IMR-90 (cell line): ENCODE measurements around the gene RNF144A. TPM values are rescaled to one million over a fixed set of nuclear protein-coding genes. Genes with fewer than 3 reads are reported as not detected.

Experiments
- ATAC-seq: fragments of 200-7000 bp; cut with Tn5 transposase; 2 replicates; pipeline ENCODE4 v1.9.1; 2020; ENCODE audit warnings: low read depth, mild to moderate bottlenecking, moderate library complexity
- BruUV-seq: library from RNA; stranded (reverse); fragments of 400-500 nt; replicated peaks from 2 replicates; lab custom pipeline; 2021; lab: Mats Ljungman, UMichigan
- CTCF ChIA-PET: fragments of 300-600 bp; formaldehyde crosslinking; extraction: SDS; loops from one replicate; lab custom pipeline; 2021; ENCODE audit warnings: antibody characterized with exemption; lab: Yijun Ruan, JAX
- POLR2A ChIA-PET: fragments of 300-600 bp; sonication (Branson Sonifier 250); formaldehyde crosslinking; loops from one replicate; lab custom pipeline; 2022; ENCODE audit warnings: antibody characterized with exemption; ENCODE audit not compliant: unreplicated experiment; lab: Charles Lee
- DNase-seq: peaks from one replicate; pipeline ENCODE4 v3.0.0; 2013
- H2AFZ ChIP-seq: replicated peaks from 2 replicates; pipeline ENCODE3; 2013; ENCODE audit warnings: low read length, mild to moderate bottlenecking; ENCODE audit not compliant: poor library complexity
- H2AK5ac ChIP-seq: 2 replicates; pipeline ENCODE4 v1.6.1; 2013; ENCODE audit warnings: low read depth, low read length, inconsistent platforms
- H2AK9ac ChIP-seq: replicated peaks from 2 replicates; pipeline ENCODE3; 2013; ENCODE audit warnings: mild to moderate bottlenecking, low read depth, low read length, moderate library complexity; ENCODE audit not compliant: poor library complexity
- H2BK120ac ChIP-seq: 2 replicates; pipeline ENCODE4 v1.6.1; 2013; ENCODE audit warnings: low read depth, low read length, inconsistent platforms
- H2BK15ac ChIP-seq: 3 replicates; pipeline ENCODE4 v1.6.1; 2013; ENCODE audit warnings: low read depth, low read length, inconsistent platforms
- H2BK20ac ChIP-seq: 2 replicates; pipeline ENCODE4 v1.6.1; 2013; ENCODE audit warnings: low read depth, mild to moderate bottlenecking, inconsistent platforms, low read length, moderate library complexity
- H2BK5ac ChIP-seq: 2 replicates; pipeline ENCODE4 v1.6.1; 2013; ENCODE audit warnings: mild to moderate bottlenecking, low read depth, low read length, inconsistent platforms; ENCODE audit not compliant: poor library complexity, severe bottlenecking
- H3K14ac ChIP-seq: replicated peaks from 2 replicates; pipeline ENCODE4 v1.6.1; 2013; ENCODE audit warnings: low read depth, low read length, inconsistent platforms
- H3K18ac ChIP-seq: 2 replicates; pipeline ENCODE4 v1.6.1; 2013; ENCODE audit warnings: low read depth, low read length, control low read depth
- H3K23ac ChIP-seq: 2 replicates; pipeline ENCODE4 v1.6.1; 2013; ENCODE audit warnings: low read depth, low read length, inconsistent platforms
- H3K27ac ChIP-seq: 2 replicates; pipeline ENCODE4 v1.5.1; 2013; ENCODE audit warnings: mild to moderate bottlenecking, control low read depth, low read length; ENCODE audit not compliant: insufficient read depth
- H3K27me3 ChIP-seq: 2 replicates; pipeline ENCODE4 v1.6.1; 2013; ENCODE audit warnings: low read length; ENCODE audit not compliant: control insufficient read depth, insufficient read depth
- H3K36me3 ChIP-seq: 2 replicates; pipeline ENCODE4 v1.6.1; 2013; ENCODE audit warnings: low read length, mixed read lengths; ENCODE audit not compliant: control insufficient read depth, insufficient read depth
- H3K4ac ChIP-seq: 2 replicates; pipeline ENCODE4 v1.6.1; 2013; ENCODE audit warnings: low read depth, low read length, inconsistent platforms
- H3K4me1 ChIP-seq: 2 replicates; pipeline ENCODE4 v1.6.1; 2013; ENCODE audit warnings: low read length, mixed read lengths; ENCODE audit not compliant: control insufficient read depth, insufficient read depth
- H3K4me2 ChIP-seq: 2 replicates; pipeline ENCODE4 v1.6.1; 2013; ENCODE audit warnings: low read depth, mild to moderate bottlenecking, control low read depth, low read length, moderate library complexity
- H3K4me3 ChIP-seq: 2 replicates; pipeline ENCODE4 v1.5.1; 2013; ENCODE audit warnings: low read depth, mild to moderate bottlenecking, control low read depth, low read length, moderate library complexity; ENCODE audit not compliant: insufficient read depth
- H3K56ac ChIP-seq: 2 replicates; pipeline ENCODE4 v1.6.1; 2013; ENCODE audit warnings: low read length, inconsistent platforms; ENCODE audit not compliant: insufficient read depth; ENCODE audit errors: extremely low read depth
- H3K79me1 ChIP-seq, 2 experiments: 2 replicates each; pipeline ENCODE4 v1.6.1; 2013; ENCODE audit warnings: low read length in 2 of 2, inconsistent platforms in 1 of 2, low read depth in 1 of 2
- H3K9ac ChIP-seq: 2 replicates; pipeline ENCODE4 v1.6.1; 2013; ENCODE audit warnings: low read depth, low read length, control low read depth
- H3K9me1 ChIP-seq: 2 replicates; pipeline ENCODE4 v1.6.1; 2013; ENCODE audit warnings: low read length, inconsistent platforms; ENCODE audit not compliant: insufficient read depth
- H3K9me3 ChIP-seq: 2 replicates; pipeline ENCODE4 v1.6.1; 2013; ENCODE audit warnings: low read length; ENCODE audit not compliant: control insufficient read depth, insufficient read depth
- H4K20me1 ChIP-seq: 2 replicates; pipeline ENCODE4 v1.6.1; 2013; ENCODE audit warnings: low read length, inconsistent platforms; ENCODE audit not compliant: insufficient read depth
- H4K5ac ChIP-seq: 2 replicates; pipeline ENCODE4 v1.6.1; 2013; ENCODE audit warnings: mild to moderate bottlenecking, low read depth, low read length, control low read depth
- H4K8ac ChIP-seq, 2 experiments: 2 replicates each; pipeline ENCODE4 v1.6.1; 2013; ENCODE audit warnings: low read depth in 2 of 2, low read length in 2 of 2, control low read depth in 1 of 2, inconsistent platforms in 1 of 2
- H4K91ac ChIP-seq: 2 replicates; pipeline ENCODE4 v1.6.1; 2013; ENCODE audit warnings: low read depth, low read length, inconsistent platforms; ENCODE audit not compliant: insufficient read depth
- BHLHE40 ChIP-seq: fragments of 150-350 bp; IDR thresholded peaks from 2 replicates; pipeline ENCODE4 v1.6.1; 2016; ENCODE audit warnings: mild to moderate bottlenecking, low read depth, low read length
- MAZ ChIP-seq: IDR thresholded peaks from 2 replicates; pipeline ENCODE4 v1.6.1; 2012; ENCODE audit warnings: low read depth, mild to moderate bottlenecking, low read length, improper control_type of control experiment, moderate library complexity, borderline replicate concordance
- MXI1 ChIP-seq: IDR thresholded peaks from 2 replicates; pipeline ENCODE4 v1.6.1; 2012; ENCODE audit warnings: low read depth, mild to moderate bottlenecking, low read length, moderate library complexity, borderline replicate concordance
- NFE2L2 ChIP-seq: fragments of 150-350 bp; IDR thresholded peaks from 2 replicates; pipeline ENCODE4 v1.6.1; 2016; ENCODE audit warnings: low read depth, mild to moderate bottlenecking, low read length
- RAD21 ChIP-seq: IDR thresholded peaks from 2 replicates; pipeline ENCODE4 v1.6.1; 2012; ENCODE audit warnings: low read length, improper control_type of control experiment
- RCOR1 ChIP-seq: IDR thresholded peaks from 2 replicates; pipeline ENCODE4 v1.6.1; 2012; ENCODE audit warnings: mild to moderate bottlenecking, low read length, improper control_type of control experiment; ENCODE audit not compliant: insufficient replicate concordance
- RFX5 ChIP-seq: IDR thresholded peaks from 2 replicates; pipeline ENCODE4 v1.8.0; 2012; ENCODE audit warnings: low read depth, mild to moderate bottlenecking, low read length, moderate library complexity
- SMC3 ChIP-seq: fragments of 150-350 bp; IDR thresholded peaks from 2 replicates; pipeline ENCODE4 v1.6.1; 2016; ENCODE audit warnings: low read depth, mild to moderate bottlenecking, antibody characterized with exemption, low read length, moderate library complexity
- WGBS, 2 experiments: methylation state at CpG; one replicate each; pipeline versions ENCODE4 v1.1.5 to v1.1.7; 2013; ENCODE audit warnings: missing lambda C conversion rate in 2 of 2; ENCODE audit not compliant: insufficient read length in 1 of 2; ENCODE audit errors: extremely low coverage in 2 of 2; 5-methylcytosine and 5-hydroxymethylcytosine counted together
- dilution Hi-C: fragments of 300-500 bp; cut with HindIII; formaldehyde crosslinking; loops from one replicate; pipeline ENCODE4 v1.14.3; 2018; ENCODE audit warnings: low sequenced_read_pairs; ENCODE audit not compliant: unreplicated experiment
- in situ Hi-C: fragments of 300-500 bp; cut with MboI; formaldehyde crosslinking; loops from 3 replicates; pipeline ENCODE4 v1.14.3; 2019; ENCODE audit warnings: low sequenced_read_pairs, inconsistent platforms, mixed read lengths
- intact Hi-C: fragments of 100-400 bp; cut with micrococcal nuclease; formaldehyde crosslinking; loops from 2 replicates; pipeline ENCODE4 v1.10.0; 2022
- polyA plus RNA-seq, 3 experiments: library from polyadenylated mRNA; depleted of rRNA; stranded (reverse); fragments of >200 nt; gene quantifications; 2 replicates each; pipeline ENCODE4 v1.2.3, GENCODE V29; 2012; ENCODE audit warnings: low replicate concordance in 1 of 3
- total RNA-seq: library from RNA; depleted of rRNA; stranded (reverse); fragments of >200 nt; gene quantifications from 2 replicates; pipeline ENCODE4 v1.2.3, GENCODE V29; 2012

RNF144A gene
- total and polyA plus RNA-seq, 2 of the 4 experiments (the other 2 are of a cell fraction), result 0.18 to 0.26 TPM

GRCh38 chr2:6879011-6879410, 38.2 kb upstream of the RNF144A start:
- no peak overlapping the region for H3K4me3 ChIP-seq
- no peak overlapping the region for H3K4ac ChIP-seq
- WGBS, 2 experiments, result 43% methylated on average over 1 of the region's 2 CpGs; no CpG with 5 or more reads in 1 of the 2 experiments
- ChIA-PET CTCF (interaction anchor here (0.8 kb wide), 1 partner anchor 38 kb away, joined by 3 read pairs; no protein-coding TSS in a partner anchor), POLR2A (no interaction called here)
- H4K8ac ChIP-seq, result no peak overlapping the region
- H3K27me3 ChIP-seq, result no peaks in the 10 kb centered on the region
- no peaks in the 10 kb centered on the region for H3K36me3 ChIP-seq
- ATAC-seq (no peak), DNase-seq (no peak)
- no peaks in the 10 kb centered on the region for H3K79me1 ChIP-seq
- H3K4me2 ChIP-seq, result no peak overlapping the region
- H2BK15ac ChIP-seq, result no peak overlapping the region
- H3K14ac ChIP-seq, result no peak overlapping the region
- H3K27ac ChIP-seq, result no peak overlapping the region
- dilution Hi-C loops (no loop called here), in situ Hi-C loops (no loop called here), intact Hi-C loops (no loop called here)
- no peak overlapping the region for H2BK20ac ChIP-seq
- no peak overlapping the region for H3K23ac ChIP-seq
- H3K18ac ChIP-seq, result no peak overlapping the region
- no peak overlapping the region for H2AK9ac ChIP-seq
- no peak for TF ChIP-seq BHLHE40
- TF ChIP-seq RCOR1, result no peak
- TF ChIP-seq RAD21, result no peak
- TF ChIP-seq MXI1, result no peak
- no peak for TF ChIP-seq SMC3
- TF ChIP-seq RFX5, result no peak
- no peak for TF ChIP-seq NFE2L2
- no peak for TF ChIP-seq MAZ
- H2BK5ac ChIP-seq, result no peak overlapping the region
- no peak overlapping the region for H3K56ac ChIP-seq
- H3K9me3 ChIP-seq, result no peaks in the 10 kb centered on the region
- H3K9me1 ChIP-seq, result no peaks in the 10 kb centered on the region
- H2AK5ac ChIP-seq, result no peak overlapping the region
- no peak overlapping the region for H4K91ac ChIP-seq
- H3K9ac ChIP-seq, result no peak overlapping the region
- no peak overlapping the region for H2AFZ ChIP-seq
- H2BK120ac ChIP-seq, result no peak overlapping the region
- H3K4me1 ChIP-seq, result no peaks in the 10 kb centered on the region
- H4K5ac ChIP-seq, result no peak overlapping the region
- H4K20me1 ChIP-seq, result no peaks in the 10 kb centered on the region
- no TSS peak for BruUV-seq
